Karpas-422 (cell line): ENCODE measurements around the gene CGB7. TPM values are rescaled to one million over a fixed set of nuclear protein-coding genes. Genes with fewer than 3 reads are reported as not detected.

Experiments
- DNase-seq: peaks from one replicate; pipeline ENCODE4 v3.0.0-alpha.2; 2015
- H2AFZ ChIP-seq: fragments of 200-600 bp; sonication (generic); 2 replicates; pipeline ENCODE4 v1.6.1; 2014; ENCODE audit warnings: antibody characterized with exemption, low read length, mixed read lengths
- H3K27ac ChIP-seq: fragments of 200-600 bp; sonication (generic); 2 replicates; pipeline ENCODE4 v1.5.1; 2014; ENCODE audit warnings: mild to moderate bottlenecking, low read length, moderate library complexity
- H3K27me3 ChIP-seq: fragments of 200-600 bp; sonication (generic); 2 replicates; pipeline ENCODE4 v1.6.1; 2014; ENCODE audit warnings: low read length, mixed read lengths
- H3K36me3 ChIP-seq: fragments of 200-600 bp; sonication (generic); 2 replicates; pipeline ENCODE4 v1.6.1; 2014; ENCODE audit warnings: low read length, mixed read lengths; ENCODE audit not compliant: insufficient read depth
- H3K4me1 ChIP-seq: fragments of 200-600 bp; sonication (generic); 2 replicates; pipeline ENCODE4 v1.6.1; 2014; ENCODE audit warnings: mild to moderate bottlenecking, low read length, mixed read lengths
- H3K4me2 ChIP-seq: fragments of 200-600 bp; sonication (generic); 2 replicates; pipeline ENCODE4 v1.6.1; 2014; ENCODE audit warnings: low read length, low read depth, mild to moderate bottlenecking; ENCODE audit not compliant: poor library complexity, severe bottlenecking
- H3K4me3 ChIP-seq: fragments of 200-600 bp; sonication (generic); 2 replicates; pipeline ENCODE4 v1.5.1; 2014; ENCODE audit warnings: mild to moderate bottlenecking, antibody characterized with exemption, low read length, mixed read lengths
- H3K79me2 ChIP-seq: fragments of 200-600 bp; sonication (generic); 2 replicates; pipeline ENCODE4 v1.6.1; 2014; ENCODE audit warnings: mild to moderate bottlenecking, low read length, mixed read lengths
- H3K9ac ChIP-seq: fragments of 200-600 bp; sonication (generic); 2 replicates; pipeline ENCODE4 v1.6.0; 2014; ENCODE audit warnings: low read length
- H3K9me2 ChIP-seq: fragments of 200-600 bp; sonication (generic), shearing (Covaris generic); replicated peaks from 2 replicates; pipeline ENCODE4 v1.6.0; 2014; ENCODE audit warnings: mild to moderate bottlenecking, low read length, moderate library complexity; ENCODE audit not compliant: insufficient read depth
- H3K9me3 ChIP-seq: fragments of 300-700, 200-600 bp; sonication (generic); 2 replicates; pipeline ENCODE4 v1.6.1; 2014; ENCODE audit warnings: low read length, mixed read lengths
- H4K20me1 ChIP-seq: fragments of 200-600 bp; sonication (generic); 2 replicates; pipeline ENCODE4 v1.6.1; 2014; ENCODE audit warnings: mild to moderate bottlenecking, antibody characterized with exemption, low read length, low read depth; ENCODE audit not compliant: insufficient read depth
- total RNA-seq: library from RNA; depleted of rRNA; stranded (reverse); fragments of >200 nt; shearing (Covaris generic); gene quantifications from 2 replicates; pipeline ENCODE4 v1.2.3, GENCODE V29; 2014; ENCODE audit warnings: low replicate concordance

CGB7 gene
- total RNA-seq, 1 experiment from 2014 or later: not detected

DNA sequence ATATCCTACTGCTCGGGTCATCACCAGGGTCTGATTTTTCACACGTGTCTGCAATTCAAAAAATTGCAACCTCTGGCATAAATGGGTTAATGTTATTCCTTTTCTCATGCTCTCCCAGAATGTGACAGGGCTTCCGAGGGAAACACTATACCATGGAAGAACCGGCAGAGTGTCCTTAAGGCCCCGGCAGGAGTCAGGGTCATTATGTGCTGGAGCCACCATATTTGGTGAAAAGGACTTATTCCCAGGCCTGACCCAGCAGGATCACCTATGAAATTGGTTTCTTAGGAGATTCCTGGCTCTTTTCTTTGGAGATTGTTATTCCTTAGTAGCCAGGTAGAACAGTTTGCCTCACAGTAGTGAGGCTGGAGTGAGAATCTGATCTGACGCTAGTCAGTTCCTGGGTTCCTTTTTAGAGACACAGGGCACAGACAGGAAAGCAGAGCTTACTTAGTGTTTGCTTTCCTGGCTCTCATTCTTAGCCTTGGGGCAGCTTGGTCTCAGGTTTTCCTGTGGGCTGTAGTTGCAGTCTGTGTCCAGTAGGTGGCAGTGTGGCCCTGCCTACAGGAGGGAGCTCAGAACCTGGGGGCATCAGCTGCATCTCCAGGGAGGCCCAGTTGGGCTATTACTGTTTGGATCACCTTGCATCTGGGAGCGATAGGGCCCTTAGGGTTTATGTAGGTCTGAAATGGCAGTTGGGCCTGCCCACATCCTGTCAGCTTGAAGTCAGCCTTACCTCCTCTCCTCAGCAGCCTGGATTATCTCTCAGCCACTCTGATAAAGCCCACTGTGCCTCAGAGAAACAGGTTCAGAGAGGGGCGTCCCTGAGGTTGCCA is 40.1 kb upstream of the CGB7 start:
- H4K20me1 ChIP-seq: peaks cover 68% of the 10 kb centered on the region
- H3K9me2 ChIP-seq: no peaks in the 10 kb centered on the region
- peak; percentile 96 for DNase-seq
- no peaks in the 10 kb centered on the region for H3K4me1 ChIP-seq
- no peak overlapping the region for H3K4me2 ChIP-seq
- no peaks in the 10 kb centered on the region for H3K27me3 ChIP-seq
- H3K79me2 ChIP-seq: peaks cover 39% of the 10 kb centered on the region
- no peak overlapping the region for H2AFZ ChIP-seq
- H3K4me3 ChIP-seq: no peak overlapping the region
- no peak overlapping the region for H3K27ac ChIP-seq
- no peak overlapping the region for H3K9ac ChIP-seq
- H3K36me3 ChIP-seq: peaks cover 48% of the 10 kb centered on the region
- H3K9me3 ChIP-seq: no peaks in the 10 kb centered on the region

DNA sequence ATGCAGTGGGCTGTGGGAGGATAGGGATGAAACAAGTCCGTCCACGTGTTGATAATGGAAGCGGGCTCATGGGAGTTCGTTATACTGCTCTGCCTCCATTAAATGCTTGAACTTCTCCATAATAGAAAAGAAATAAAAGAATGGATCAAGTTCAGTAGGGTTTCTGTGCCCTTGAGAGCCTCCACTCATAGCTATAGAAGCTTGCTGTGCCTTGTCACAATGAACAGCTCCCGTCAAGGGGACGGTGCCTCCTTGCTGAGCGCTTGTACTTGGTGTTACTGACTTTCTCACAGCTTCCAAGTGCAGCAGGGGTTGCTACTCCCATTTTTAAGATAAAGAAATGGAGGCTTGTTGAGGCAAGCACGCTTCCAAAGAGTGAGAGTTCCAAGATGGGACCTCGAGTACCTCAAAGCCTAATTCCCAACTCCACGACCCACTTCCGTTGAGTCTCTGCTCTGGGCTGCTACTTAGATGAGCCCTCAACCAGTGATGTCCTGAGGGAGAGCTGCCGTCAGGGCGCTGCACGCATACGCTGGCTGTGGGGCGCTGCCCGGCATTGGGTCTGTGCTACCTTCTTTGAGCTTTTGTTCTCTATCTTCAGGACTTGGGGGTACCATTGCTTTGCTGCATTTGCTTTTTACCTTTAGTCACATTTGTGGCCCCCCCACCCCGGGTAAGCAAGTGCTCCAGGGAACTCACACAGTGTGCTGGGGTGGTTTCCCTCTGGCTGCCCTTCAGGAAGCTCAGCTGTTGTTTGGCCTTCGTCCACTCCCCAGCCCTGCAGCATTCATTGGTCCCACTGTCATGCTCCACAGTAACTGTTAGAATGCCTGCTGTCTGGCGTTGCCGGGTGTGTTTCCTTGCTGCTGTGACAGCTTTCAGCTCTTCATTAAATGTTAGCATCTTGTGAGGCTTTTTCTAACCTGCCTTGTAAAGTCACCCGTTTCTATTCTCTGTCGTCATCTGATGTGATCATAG is 37.2 kb upstream of the CGB7 start:
- H2AFZ ChIP-seq: no peak overlapping the region
- H3K4me3 ChIP-seq: no peak overlapping the region
- H4K20me1 ChIP-seq: peaks cover 68% of the 10 kb centered on the region
- peaks cover 47% of the 10 kb centered on the region for H3K36me3 ChIP-seq
- no peak overlapping the region for H3K27ac ChIP-seq
- peaks cover 56% of the 10 kb centered on the region for H3K79me2 ChIP-seq
- H3K27me3 ChIP-seq: no peaks in the 10 kb centered on the region
- H3K4me1 ChIP-seq: no peaks in the 10 kb centered on the region
- DNase-seq: no peak
- no peaks in the 10 kb centered on the region for H3K9me3 ChIP-seq
- no peaks in the 10 kb centered on the region for H3K9me2 ChIP-seq
- no peak overlapping the region for H3K9ac ChIP-seq
- H3K4me2 ChIP-seq: no peak overlapping the region

DNA sequence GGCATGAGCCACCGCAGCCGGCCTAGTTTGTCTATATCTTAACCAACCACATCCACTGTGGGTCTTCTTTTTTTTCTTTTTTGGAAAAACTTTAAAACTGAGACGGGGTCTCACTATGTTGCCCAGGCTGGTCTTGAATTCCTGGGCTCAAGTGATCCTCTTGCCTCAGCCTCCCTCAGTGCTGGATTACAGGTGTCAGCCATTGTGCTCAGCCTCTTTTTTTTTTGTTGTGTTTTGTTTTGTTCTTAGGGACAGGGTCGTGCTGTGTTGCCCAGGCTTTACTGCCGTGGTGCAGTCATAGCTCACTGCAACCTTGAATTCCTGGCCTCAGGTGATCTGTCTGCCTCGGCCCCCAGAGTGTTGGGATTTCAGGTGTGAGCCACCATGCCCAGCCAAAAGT is 35.1 kb upstream of the CGB7 start:
- Histone ChIP-seq H3K4me3 (no peak overlapping the region), H3K36me3 (peaks cover 43% of the 10 kb centered on the region), H3K4me2 (no peak overlapping the region), H2AFZ (no peak overlapping the region), H3K9me3 (no peaks in the 10 kb centered on the region), H4K20me1 (peaks cover 65% of the 10 kb centered on the region), H3K27ac (no peak overlapping the region), H3K79me2 (peaks cover 56% of the 10 kb centered on the region), H3K9ac (no peak overlapping the region), H3K4me1 (no peaks in the 10 kb centered on the region), H3K27me3 (no peaks in the 10 kb centered on the region), H3K9me2 (no peaks in the 10 kb centered on the region)
- DNase-seq: no peak

DNA sequence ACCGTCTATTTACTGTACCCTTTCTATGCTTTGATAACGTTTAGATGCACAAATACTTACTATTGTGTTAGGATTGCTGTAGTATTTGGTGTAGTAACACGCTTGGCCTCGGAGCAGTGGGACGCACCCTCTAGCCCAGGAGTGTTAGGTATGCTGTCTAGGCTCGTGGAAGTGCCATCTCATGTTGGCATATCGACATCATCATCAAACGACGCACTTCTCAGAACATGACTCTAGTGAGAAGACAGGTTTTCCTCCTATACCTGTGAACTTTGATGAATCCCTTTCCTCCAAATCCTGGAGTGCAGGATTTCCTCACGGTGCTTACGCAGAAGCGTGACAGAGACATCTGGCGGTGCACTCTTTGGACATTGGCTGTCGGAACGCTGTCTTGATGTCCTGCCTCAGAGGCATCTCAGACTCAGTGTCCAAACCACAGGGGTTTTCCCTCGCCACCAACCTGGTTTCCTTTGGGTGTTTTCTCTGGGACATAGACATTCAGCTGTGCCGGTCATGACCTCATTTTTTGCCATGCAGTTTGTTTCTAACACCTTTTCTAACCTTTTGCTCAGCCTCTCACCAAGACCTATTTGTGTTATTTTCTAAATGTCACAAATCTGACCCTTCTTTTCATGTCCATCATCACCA is 34.0 kb upstream of the CGB7 start:
- Histone ChIP-seq H3K27ac (no peak overlapping the region), H2AFZ (no peak overlapping the region), H3K9ac (no peak overlapping the region), H3K4me2 (no peak overlapping the region), H3K79me2 (peaks cover 61% of the 10 kb centered on the region), H3K9me3 (no peaks in the 10 kb centered on the region), H3K9me2 (no peaks in the 10 kb centered on the region), H3K4me3 (no peak overlapping the region), H3K36me3 (peaks cover 45% of the 10 kb centered on the region), H3K27me3 (no peaks in the 10 kb centered on the region), H4K20me1 (peaks cover 68% of the 10 kb centered on the region), H3K4me1 (peaks cover 10% of the 10 kb centered on the region)
- DNase-seq: no peak

DNA sequence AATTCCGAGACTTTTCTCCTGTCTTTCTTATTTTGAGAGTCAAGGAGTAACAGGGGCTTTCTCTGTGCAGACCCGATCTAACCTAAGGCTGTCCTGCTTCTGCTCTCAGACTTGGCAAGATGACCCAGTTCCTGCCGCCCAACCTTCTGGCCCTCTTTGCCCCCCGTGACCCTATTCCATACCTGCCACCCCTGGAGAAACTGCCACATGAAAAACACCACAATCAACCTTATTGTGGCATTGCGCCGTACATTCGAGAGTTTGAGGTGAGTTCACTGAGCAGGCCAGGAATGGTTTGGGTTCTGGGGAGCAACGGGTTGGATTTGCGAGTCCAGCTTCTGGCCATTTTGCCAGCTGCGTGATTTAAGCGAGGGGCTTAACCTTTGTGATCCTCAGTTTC is 28.7 kb upstream of the CGB7 start:
- no peak overlapping the region for H2AFZ ChIP-seq
- peak overlapping the region; percentile 64; the same call in 1 of the 2 replicates for H3K27ac ChIP-seq

DNA sequence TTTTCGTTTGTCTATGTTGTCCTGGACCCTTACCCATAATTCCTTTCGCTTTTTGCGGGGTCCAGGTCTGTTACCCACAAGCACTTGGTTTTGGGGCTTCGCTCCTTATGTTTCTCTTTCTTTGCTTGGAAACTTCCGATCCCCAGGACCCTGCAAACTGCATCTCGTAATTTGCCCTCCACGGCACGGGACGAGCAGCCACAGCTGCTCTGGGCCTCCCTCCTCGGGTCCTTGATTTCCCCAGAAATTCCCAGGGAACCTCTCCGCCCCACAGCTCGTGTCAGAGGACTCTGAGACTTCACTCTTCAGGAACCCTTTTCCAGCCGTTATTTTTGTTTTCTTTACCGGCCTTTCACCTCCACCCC is 28.3 kb upstream of the CGB7 start:
- Histone ChIP-seq H3K79me2 (peaks cover 51% of the 10 kb centered on the region), H4K20me1 (peaks cover 47% of the 10 kb centered on the region), H2AFZ (peak overlapping the region; percentile 23; the same call in 1 of the 2 replicates)

More for the DNA sequence above, 28.7 kb upstream of the CGB7 start:
- Histone ChIP-seq H3K4me3 (peak overlapping the region; percentile 95), H4K20me1 (peaks cover 49% of the 10 kb centered on the region), H3K36me3 (peaks cover 40% of the 10 kb centered on the region), H3K9me3 (no peaks in the 10 kb centered on the region), H3K4me1 (peaks cover 20% of the 10 kb centered on the region), H3K9me2 (no peaks in the 10 kb centered on the region), H3K27me3 (no peaks in the 10 kb centered on the region), H3K4me2 (peak overlapping the region; percentile 97), H3K79me2 (peaks cover 52% of the 10 kb centered on the region), H3K9ac (peak overlapping the region; percentile 95)
- DNase-seq: peak; percentile 41

DNA sequence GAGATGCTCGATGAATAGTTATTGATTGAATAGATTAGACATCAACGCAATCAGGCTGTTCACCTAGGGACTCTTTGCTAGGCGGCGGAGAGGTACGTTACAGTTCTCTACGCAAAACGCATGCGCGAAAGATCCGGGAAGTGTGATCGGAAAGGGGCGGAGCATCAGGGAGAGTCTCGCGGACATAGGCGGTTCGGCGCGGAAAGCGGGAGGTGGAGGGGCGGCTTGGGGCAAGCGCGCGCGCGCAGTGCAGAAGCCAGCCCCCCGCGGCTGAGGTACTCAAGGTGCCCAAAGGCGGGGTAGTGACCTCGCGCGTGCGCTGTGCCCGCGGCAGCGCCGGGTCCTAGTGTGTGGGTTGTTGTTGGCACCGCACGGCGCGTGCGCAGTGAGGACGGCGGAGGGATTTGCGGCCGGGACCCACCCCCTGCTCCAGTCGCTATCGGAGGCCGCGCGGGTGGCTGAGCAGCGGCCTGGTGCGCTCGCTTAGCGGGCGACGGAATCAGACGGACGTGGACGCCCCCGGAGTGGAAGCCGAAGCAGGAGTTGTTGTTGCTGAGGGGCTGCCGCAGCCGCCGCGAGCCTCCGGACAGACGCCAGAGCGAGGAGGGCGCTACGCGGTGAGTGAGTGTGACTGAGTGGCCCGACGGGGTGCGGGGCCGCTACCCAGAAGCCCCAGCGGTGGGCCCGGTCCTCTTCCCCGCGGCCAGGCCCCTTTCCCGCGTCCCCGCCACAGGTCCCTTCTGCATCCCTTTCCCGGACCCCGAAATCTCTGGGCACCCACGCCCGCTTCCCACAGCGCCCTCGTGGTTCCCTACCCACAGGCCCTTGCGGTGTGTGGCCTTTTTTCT is 27.7 kb upstream of the CGB7 start, which contains the start of gene SNRNP70:
TSS of gene SNRNP70 (plus strand) at position 432 of the 848 bp plus-strand sequence. CDS start 964 bp downstream, outside the sequence.
- DNase-seq: peak; percentile 100
- Histone ChIP-seq H3K9me3 (no peaks in the 10 kb centered on the region), H3K9me2 (no peaks in the 10 kb centered on the region), H3K27me3 (no peaks in the 10 kb centered on the region), H3K4me3 (peak within 1 kb of the TSS; percentile 95), H3K4me2 (peak within 1 kb of the TSS; percentile 97), H4K20me1 (peaks cover 41% of the 10 kb centered on the region), H3K9ac (peak within 1 kb of the TSS; percentile 95), H3K27ac (peak within 1 kb of the TSS; percentile 64), H3K36me3 (peaks cover 33% of the 10 kb centered on the region), H3K4me1 (peaks cover 20% of the 10 kb centered on the region), H3K79me2 (peaks cover 45% of the 10 kb centered on the region), H2AFZ (peak within 1 kb of the TSS; percentile 72)

More for the DNA sequence above, 28.3 kb upstream of the CGB7 start:
- peaks cover 20% of the 10 kb centered on the region for H3K4me1 ChIP-seq
- H3K36me3 ChIP-seq: peaks cover 39% of the 10 kb centered on the region
- H3K27me3 ChIP-seq: no peaks in the 10 kb centered on the region
- H3K4me3 ChIP-seq: peak overlapping the region; percentile 95
- peak overlapping the region; percentile 64 for H3K27ac ChIP-seq
- H3K9me2 ChIP-seq: no peaks in the 10 kb centered on the region
- peak overlapping the region; percentile 95 for H3K9ac ChIP-seq
- H3K4me2 ChIP-seq: peak overlapping the region; percentile 97
- H3K9me3 ChIP-seq: no peaks in the 10 kb centered on the region
- DNase-seq: no peak
